Nephron progenitor cell (in vitro differentiated cells): ENCODE measurements around the gene SPATA19.

Source experiments
- DNase-seq: peaks from one replicate; pipeline ENCODE4 v3.0.0; 2021
- H3K27ac Mint-ChIP-seq: 2 replicates; pipeline ENCODE4 v1.8.0; 2021; ENCODE audit warnings: mild to moderate bottlenecking, moderate library complexity, mixed read lengths
- H3K27me3 Mint-ChIP-seq: 2 replicates; pipeline ENCODE4 v1.8.0; 2021; ENCODE audit warnings: mild to moderate bottlenecking, low read depth, mixed read lengths; ENCODE audit not compliant: poor library complexity
- H3K36me3 Mint-ChIP-seq: 2 replicates; pipeline ENCODE4 v1.8.0; 2021; ENCODE audit warnings: low read depth, mixed read lengths
- H3K4me1 Mint-ChIP-seq: 2 replicates; pipeline ENCODE4 v1.8.0; 2021; ENCODE audit warnings: mixed read lengths
- H3K4me3 Mint-ChIP-seq: 2 replicates; pipeline ENCODE4 v1.8.0; 2021; ENCODE audit warnings: mild to moderate bottlenecking, moderate library complexity, mixed read lengths
- H3K9me3 Mint-ChIP-seq: 2 replicates; pipeline ENCODE4 v1.8.0; 2021; ENCODE audit warnings: mild to moderate bottlenecking, moderate library complexity, mixed read lengths
- TF ChIP-seq, protein P1 (sequence below): fragments of 200-600 bp; sonication (generic); IDR thresholded peaks from 2 replicates; pipeline ENCODE4 v1.5.0; 2021; ENCODE audit warnings: antibody characterized with exemption

Gene SPATA19

DNA sequence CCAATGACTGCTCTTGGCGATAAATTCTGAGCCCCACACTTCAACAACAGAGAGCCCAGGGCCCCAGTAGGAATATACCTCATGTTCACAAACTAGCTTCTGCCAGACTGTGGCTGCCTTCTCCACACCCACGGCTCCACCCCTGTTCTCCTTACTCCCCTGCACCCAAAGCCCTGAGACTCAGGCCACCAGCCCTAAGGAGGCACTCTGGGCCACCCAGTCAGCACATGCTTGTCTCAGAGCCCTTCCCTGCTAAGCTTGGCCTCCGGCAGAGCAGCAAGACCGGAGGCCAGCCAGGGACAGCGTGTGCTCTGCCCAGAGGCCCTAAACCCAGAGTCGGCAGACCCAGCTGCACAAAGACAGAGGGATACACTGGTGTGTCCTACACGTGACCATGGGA is 27.9 kb downstream of the SPATA19 start:
- Mint-ChIP-seq H3K27ac (no peak overlapping the region), H3K27me3 (peaks cover 19% of the 10 kb centered on the region), H3K9me3 (no peaks in the 10 kb centered on the region), H3K36me3 (no peaks in the 10 kb centered on the region), H3K4me3 (no peak overlapping the region), H3K4me1 (peaks cover 6% of the 10 kb centered on the region)
- TF ChIP-seq, protein P1, sequence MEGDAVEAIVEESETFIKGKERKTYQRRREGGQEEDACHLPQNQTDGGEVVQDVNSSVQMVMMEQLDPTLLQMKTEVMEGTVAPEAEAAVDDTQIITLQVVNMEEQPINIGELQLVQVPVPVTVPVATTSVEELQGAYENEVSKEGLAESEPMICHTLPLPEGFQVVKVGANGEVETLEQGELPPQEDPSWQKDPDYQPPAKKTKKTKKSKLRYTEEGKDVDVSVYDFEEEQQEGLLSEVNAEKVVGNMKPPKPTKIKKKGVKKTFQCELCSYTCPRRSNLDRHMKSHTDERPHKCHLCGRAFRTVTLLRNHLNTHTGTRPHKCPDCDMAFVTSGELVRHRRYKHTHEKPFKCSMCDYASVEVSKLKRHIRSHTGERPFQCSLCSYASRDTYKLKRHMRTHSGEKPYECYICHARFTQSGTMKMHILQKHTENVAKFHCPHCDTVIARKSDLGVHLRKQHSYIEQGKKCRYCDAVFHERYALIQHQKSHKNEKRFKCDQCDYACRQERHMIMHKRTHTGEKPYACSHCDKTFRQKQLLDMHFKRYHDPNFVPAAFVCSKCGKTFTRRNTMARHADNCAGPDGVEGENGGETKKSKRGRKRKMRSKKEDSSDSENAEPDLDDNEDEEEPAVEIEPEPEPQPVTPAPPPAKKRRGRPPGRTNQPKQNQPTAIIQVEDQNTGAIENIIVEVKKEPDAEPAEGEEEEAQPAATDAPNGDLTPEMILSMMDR, result no peak
- DNase-seq, result no peak

DNA sequence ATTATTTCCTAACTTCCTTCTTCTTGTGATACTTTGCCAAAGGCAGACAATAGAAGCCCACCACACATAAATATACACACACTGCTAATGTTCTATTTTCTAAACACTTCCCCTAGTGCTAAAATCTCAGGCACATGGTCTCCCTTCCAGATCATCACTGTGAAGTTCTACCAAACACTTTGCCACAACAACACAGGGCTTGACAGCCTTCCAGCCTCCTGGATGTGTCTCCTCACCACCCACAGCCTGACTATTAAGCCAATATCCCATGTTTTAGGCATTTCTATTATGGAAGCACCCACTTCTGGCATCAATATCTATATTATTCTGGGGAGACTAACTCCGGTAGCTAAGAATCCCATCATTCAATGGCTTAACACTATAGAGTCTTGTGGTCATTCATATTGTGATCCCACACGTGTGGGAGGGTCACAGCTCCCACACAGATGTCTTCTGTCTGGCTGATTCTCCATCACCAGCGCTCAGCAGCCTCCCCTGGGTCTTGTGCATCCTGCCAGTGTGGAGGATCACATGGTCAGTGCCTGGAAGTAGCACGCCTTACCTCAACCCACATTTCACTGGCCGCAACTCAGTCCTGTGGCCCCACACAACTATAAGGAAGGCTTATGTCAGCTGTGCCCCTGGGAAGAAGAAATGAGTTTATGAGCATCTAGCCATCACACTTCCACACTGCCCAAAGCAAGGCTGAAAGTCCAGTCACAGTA is 29.0 kb downstream of the SPATA19 start:
- H3K27ac Mint-ChIP-seq, result no peak overlapping the region
- H3K9me3 Mint-ChIP-seq, result no peaks in the 10 kb centered on the region
- peaks cover 16% of the 10 kb centered on the region for H3K4me1 Mint-ChIP-seq
- H3K27me3 Mint-ChIP-seq, result peaks cover 16% of the 10 kb centered on the region
- TF ChIP-seq, protein P1, result no peak
- H3K36me3 Mint-ChIP-seq, result no peaks in the 10 kb centered on the region
- DNase-seq, result no peak
- H3K4me3 Mint-ChIP-seq, result no peak overlapping the region

DNA sequence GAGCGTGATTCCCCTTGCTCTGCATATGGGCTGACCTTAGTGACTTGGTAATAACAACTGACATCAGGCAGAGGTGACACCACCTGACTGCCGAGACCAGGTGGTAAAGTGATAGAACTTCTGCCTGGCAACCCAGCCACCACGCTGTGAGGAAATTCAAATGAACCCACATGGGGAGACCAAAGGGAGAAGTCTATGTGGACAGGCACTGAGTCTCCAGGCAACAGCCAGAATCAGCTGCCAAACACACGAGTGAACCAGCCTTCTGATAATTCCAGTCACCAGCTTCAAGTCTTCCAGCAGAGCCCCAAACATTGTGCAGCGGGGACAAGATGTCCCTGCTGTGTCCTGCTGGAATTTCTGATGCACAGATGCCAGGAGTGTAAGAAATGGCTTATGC is 29.7 kb downstream of the SPATA19 start:
- Mint-ChIP-seq H3K9me3 (no peaks in the 10 kb centered on the region), H3K27me3 (peaks cover 13% of the 10 kb centered on the region), H3K4me1 (peaks cover 16% of the 10 kb centered on the region), H3K36me3 (no peaks in the 10 kb centered on the region), H3K4me3 (no peak overlapping the region), H3K27ac (no peak overlapping the region)
- DNase-seq, result no peak
- TF ChIP-seq, protein P1, result no peak

DNA sequence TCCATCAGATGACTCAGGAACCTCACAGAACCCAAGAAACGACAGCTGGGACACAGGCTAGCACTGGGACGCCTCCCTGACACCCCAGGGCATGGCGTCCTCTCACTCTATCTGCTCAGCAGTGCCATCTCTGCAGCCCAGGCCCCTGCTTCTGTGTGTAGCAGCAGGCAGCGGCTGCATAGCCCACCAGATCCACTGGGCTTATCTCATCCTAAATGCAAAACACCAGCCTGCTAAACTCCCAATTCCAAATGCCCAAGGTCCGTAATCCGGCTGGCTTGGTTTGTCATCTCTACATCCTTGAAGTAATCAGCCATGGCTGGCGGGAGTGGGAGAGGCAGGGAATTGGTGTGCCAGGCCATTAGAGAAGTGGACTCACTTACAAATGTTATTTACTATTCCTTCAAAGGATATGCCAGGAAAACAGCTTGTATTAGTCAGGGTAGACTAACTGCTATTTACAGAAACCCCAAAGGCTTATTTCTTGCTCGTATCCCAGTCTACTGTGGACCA is 30.7 kb downstream of the SPATA19 start:
- DNase-seq, result no peak
- peaks cover 16% of the 10 kb centered on the region for H3K4me1 Mint-ChIP-seq
- TF ChIP-seq, protein P1, result no peak
- no peak overlapping the region for H3K4me3 Mint-ChIP-seq
- H3K27ac Mint-ChIP-seq, result no peak overlapping the region
- peaks cover 13% of the 10 kb centered on the region for H3K27me3 Mint-ChIP-seq
- H3K9me3 Mint-ChIP-seq, result no peaks in the 10 kb centered on the region
- H3K36me3 Mint-ChIP-seq, result no peaks in the 10 kb centered on the region

DNA sequence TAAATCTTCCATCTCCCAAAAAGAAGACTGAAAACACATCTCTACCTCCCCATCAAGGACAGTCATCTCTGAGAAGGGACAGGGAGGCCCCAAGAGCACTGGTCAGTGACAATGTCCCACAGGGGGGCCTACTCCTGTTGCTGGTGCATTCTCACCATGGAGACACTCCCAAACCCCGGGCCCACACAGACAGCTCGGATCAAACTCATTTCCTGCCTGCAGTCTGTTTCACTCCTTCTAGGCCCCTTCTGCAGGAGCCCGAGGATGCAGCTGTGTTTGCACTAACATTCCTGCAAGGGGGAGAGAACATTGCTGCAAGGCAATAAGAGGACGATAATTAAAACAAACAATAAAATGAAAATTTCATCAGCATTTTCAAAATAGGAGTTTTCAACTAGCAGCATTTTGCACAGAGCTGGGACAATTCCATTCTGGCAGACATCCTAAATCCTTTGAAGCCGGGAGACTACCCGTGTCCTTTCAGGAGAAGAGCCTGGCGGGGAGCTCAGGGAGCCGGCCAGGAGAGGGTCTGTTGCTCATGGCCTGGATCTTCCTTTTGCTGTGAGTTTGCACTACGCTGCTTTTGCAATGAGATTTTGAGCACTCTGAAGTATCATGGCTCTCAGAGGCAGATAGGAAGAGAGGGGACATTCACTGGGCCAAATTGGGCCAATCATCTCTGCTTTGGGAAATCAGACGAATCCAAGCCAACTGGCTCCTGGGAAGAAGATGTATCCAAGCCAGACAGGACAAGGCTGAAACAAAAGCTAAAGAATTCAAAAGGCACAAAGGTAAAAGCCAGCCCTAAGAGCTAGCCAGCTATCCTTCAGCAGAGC is 33.2 kb downstream of the SPATA19 start:
- no peak for DNase-seq
- Mint-ChIP-seq H3K4me1 (peaks cover 16% of the 10 kb centered on the region), H3K27me3 (peaks cover 16% of the 10 kb centered on the region), H3K4me3 (no peak overlapping the region), H3K27ac (no peak overlapping the region), H3K9me3 (no peaks in the 10 kb centered on the region), H3K36me3 (no peaks in the 10 kb centered on the region)
- TF ChIP-seq, protein P1, result no peak
